ENCODE results near the gene SCRN2. TPM values are rescaled to one million over a fixed set of nuclear protein-coding genes. Genes with fewer than 3 reads are reported as not detected.

The SCRN2 gene
- total RNA-seq, 1 experiment from 2014 or later, result 73.6 TPM

DNA sequence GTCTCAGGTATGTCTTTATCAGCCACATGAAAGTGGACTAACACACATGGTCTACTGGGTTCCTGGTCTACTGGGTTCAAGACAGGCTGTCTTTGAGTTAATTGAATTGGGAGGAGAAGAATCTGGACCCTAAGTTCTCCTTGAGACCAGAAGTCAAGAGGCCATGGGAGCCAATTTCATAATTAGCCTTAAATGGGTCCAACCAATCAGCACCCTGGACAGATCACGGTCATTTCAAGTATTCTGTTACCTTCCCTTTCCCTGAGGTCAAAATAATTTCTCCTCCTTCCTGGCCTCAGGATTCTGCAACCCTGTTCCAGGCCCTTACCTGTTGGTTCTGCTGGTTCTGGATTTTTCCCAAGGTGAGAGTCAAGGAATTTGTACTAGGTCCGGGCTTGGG, 43.3 kb downstream of the SCRN2 start:
- Histone ChIP-seq H3K27me3 (replicated peaks; ENCODE audit: control insufficient read depth, insufficient read depth, low read length) (no peaks in the 10 kb centered on the region), H3K4me1 (no peaks in the 10 kb centered on the region), H3K4me3 (ENCODE audit: low read depth, low read length) (no peak overlapping the region), H3K36me3 (ENCODE audit: control insufficient read depth, insufficient read depth, low read length) (no peaks in the 10 kb centered on the region), H3K9me3 (no peaks in the 10 kb centered on the region)
- ChIA-PET CTCF (interaction anchor here (0.5 to 0.9 kb wide), 3 partner anchors 16 to 104 kb away, joined by 3 to 5 read pairs (median 3); partner anchors contain the start of gene TBKBP1), POLR2A (no interaction called here)
- Mint-ChIP-seq H3K27ac (ENCODE audit: unreplicated experiment) (no peak overlapping the region), H3K9me3 (ENCODE audit: unreplicated experiment) (no peaks in the 10 kb centered on the region), H3K4me3 (ENCODE audit: unreplicated experiment) (no peak overlapping the region), H3K27me3 (ENCODE audit: insufficient read depth, unreplicated experiment) (peaks cover 19% of the 10 kb centered on the region), H3K36me3 (ENCODE audit: insufficient read depth, unreplicated experiment) (no peaks in the 10 kb centered on the region), H3K4me1 (ENCODE audit: low read depth, unreplicated experiment) (no peaks in the 10 kb centered on the region)
- no TSS peak for BruUV-seq (replicated peaks)
- peak; percentile 32 to 63 for DNase-seq
- intact Hi-C loops (cut with micrococcal nuclease; ENCODE audit: unreplicated experiment), result no loop called here
- no peak for TF ChIP-seq CTCF (IDR thresholded peaks at IDR 0.05; ENCODE audit: insufficient read depth in 1 of 2, low read depth in 1 of 2, low read length in 1 of 2, severe bottlenecking in 1 of 2, unreplicated experiment in 1 of 2)

GRCh38 chr17:47792979-47793378, 48.1 kb downstream of the SCRN2 start:
- H3K9me3 Mint-ChIP-seq (ENCODE audit: unreplicated experiment), result no peaks in the 10 kb centered on the region
- no peak for TF ChIP-seq CTCF (IDR thresholded peaks at IDR 0.05; ENCODE audit: insufficient read depth in 1 of 2, low read depth in 1 of 2, low read length in 1 of 2, severe bottlenecking in 1 of 2, unreplicated experiment in 1 of 2)
- Histone ChIP-seq H3K27me3 (replicated peaks; ENCODE audit: control insufficient read depth, insufficient read depth, low read length) (peaks cover 5% of the 10 kb centered on the region), H3K4me3 (ENCODE audit: low read depth, low read length) (no peak overlapping the region), H3K36me3 (ENCODE audit: control insufficient read depth, insufficient read depth, low read length) (no peaks in the 10 kb centered on the region), H3K9me3 (0 out of 2 replicates have a peak, but pooled peaks cover 2% of the 10 kb centered on the region), H3K4me1 (peaks cover 9% of the 10 kb centered on the region; the same call in 1 of the 2 replicates)
- CTCF ChIA-PET, result interaction anchor here (1.6 kb wide), 1 partner anchor 60 kb away, joined by 4 read pairs; the partner anchor contains the start of gene TBX21
- H3K27me3 Mint-ChIP-seq (ENCODE audit: insufficient read depth, unreplicated experiment), result peaks cover 52% of the 10 kb centered on the region
- no peak overlapping the region for H3K27ac Mint-ChIP-seq (ENCODE audit: unreplicated experiment)
- DNase-seq, result peak in 1 of 2 experiments; percentile 19
- H3K36me3 Mint-ChIP-seq (ENCODE audit: insufficient read depth, unreplicated experiment), result no peaks in the 10 kb centered on the region
- no TSS peak for BruUV-seq (replicated peaks)
- POLR2A ChIA-PET, result no interaction called here
- peaks cover 17% of the 10 kb centered on the region for H3K4me1 Mint-ChIP-seq (ENCODE audit: low read depth, unreplicated experiment)
- intact Hi-C loops (cut with micrococcal nuclease; ENCODE audit: unreplicated experiment), result no loop called here
- no peak overlapping the region for H3K4me3 Mint-ChIP-seq (ENCODE audit: unreplicated experiment)

- Histone ChIP-seq H3K36me3 (ENCODE audit: control insufficient read depth, insufficient read depth, low read length) (no peaks in the 10 kb centered on the region), H3K4me1 (peaks cover 9% of the 10 kb centered on the region; the same call in 1 of the 2 replicates), H3K9me3 (0 out of 2 replicates have a peak, but pooled peaks cover 2% of the 10 kb centered on the region), H3K27me3 (replicated peaks; ENCODE audit: control insufficient read depth, insufficient read depth, low read length) (peaks cover 5% of the 10 kb centered on the region), H3K4me3 (ENCODE audit: low read depth, low read length) (no peak overlapping the region)
- intact Hi-C loops (cut with micrococcal nuclease; ENCODE audit: unreplicated experiment), result no loop called here
- no peak for DNase-seq
- Mint-ChIP-seq H3K27me3 (ENCODE audit: insufficient read depth, unreplicated experiment) (peaks cover 52% of the 10 kb centered on the region), H3K4me1 (ENCODE audit: low read depth, unreplicated experiment) (peaks cover 17% of the 10 kb centered on the region), H3K36me3 (ENCODE audit: insufficient read depth, unreplicated experiment) (no peaks in the 10 kb centered on the region), H3K4me3 (ENCODE audit: unreplicated experiment) (no peak overlapping the region), H3K27ac (ENCODE audit: unreplicated experiment) (no peak overlapping the region), H3K9me3 (ENCODE audit: unreplicated experiment) (no peaks in the 10 kb centered on the region)
- POLR2A ChIA-PET, result no interaction called here
- no TSS peak for BruUV-seq (replicated peaks)
- no peak for TF ChIP-seq CTCF (IDR thresholded peaks at IDR 0.05; ENCODE audit: insufficient read depth in 1 of 2, low read depth in 1 of 2, low read length in 1 of 2, severe bottlenecking in 1 of 2, unreplicated experiment in 1 of 2)
- CTCF ChIA-PET, result interaction anchor here (1.6 kb wide), 1 partner anchor 59 kb away, joined by 4 read pairs; the partner anchor contains the start of gene TBX21
These were observed 48.6 kb downstream of the SCRN2 start for GRCh38 chr17:47792457-47792856.
